ENCODE measurements around the gene SLC35B1. TPM values are rescaled to one million over a fixed set of nuclear protein-coding genes. Genes with fewer than 3 reads are reported as not detected.

SLC35B1 gene
- polyA plus RNA-seq, 1 of the 3 experiments (the other 2 are of a cell fraction) = 89.8 TPM

- TF ChIP-seq PBX3 (IDR thresholded peaks at IDR 0.05) (no peak), SIN3A (IDR thresholded peaks at IDR 0.05; ENCODE audit: borderline replicate concordance, low read depth, low read length) (no peak), FOSL2 (IDR thresholded peaks at IDR 0.05; ENCODE audit: borderline replicate concordance, low read depth) (no peak)
Observed at GRCh38 chr17:49705254-49705653, 2.5 kb downstream of the SLC35B1 start (continued).

GRCh38 chr17:49703557-49704277 lies 4.0 kb downstream of the SLC35B1 start:
- TF ChIP-seq FOXJ3 (CRISPR knock-in tag; IDR thresholded peaks at IDR 0.05) (no peak), ZBTB33 (IDR thresholded peaks at IDR 0.05; ENCODE audit: borderline replicate concordance, low read depth) (no peak), CTCF (IDR thresholded peaks at IDR 0.05) (peak; percentile 63), RFX5 (IDR thresholded peaks at IDR 0.05; ENCODE audit: low read length) (no peak), MXI1 (IDR thresholded peaks at IDR 0.05; ENCODE audit: low read depth, low read length) (no peak), TEAD4 (IDR thresholded peaks at IDR 0.05; ENCODE audit: borderline replicate concordance, insufficient read depth) (no peak), EP300 (IDR thresholded peaks at IDR 0.05; ENCODE audit: borderline replicate concordance in 1 of 2, low read depth in 1 of 2, low read length in 1 of 2) (no peak), RAD21 (IDR thresholded peaks at IDR 0.05; ENCODE audit: low read length) (peak; percentile 41), SMC3 (IDR thresholded peaks at IDR 0.05; ENCODE audit: low read depth, low read length) (peak; percentile 58), MAX (IDR thresholded peaks at IDR 0.05; ENCODE audit: low read depth) (no peak)
- Histone ChIP-seq H3F3A (replicated peaks; ENCODE audit: insufficient read depth) (peaks cover 7% of the 10 kb centered on the region), H3K4me2 (no peak overlapping the region), H3K9ac (no peak overlapping the region), H3K36me3 (replicated peaks in 1 of 2; ENCODE audit: control insufficient read depth in 1 of 2, insufficient read depth in 2 of 2, low read length in 1 of 2) (peaks cover 45 to 49% of the 10 kb centered on the region in 2 experiments), H4K20me1 (ENCODE audit: insufficient read depth) (no peaks in the 10 kb centered on the region), H2AFZ (ENCODE audit: low read depth) (no peak overlapping the region), H3K9me2 (no peaks in the 10 kb centered on the region), H3K27me3 (ENCODE audit: insufficient read depth) (no peaks in the 10 kb centered on the region), H3K4me3 (ENCODE audit: low read depth in 2 of 2, low read length in 1 of 2) (no peak overlapping the region), H3K79me2 (ENCODE audit: insufficient read depth) (peaks cover 26% of the 10 kb centered on the region), H3K4me1 (ENCODE audit: control insufficient read depth in 1 of 2, insufficient read depth in 2 of 2, low read depth in 1 of 2, low read length in 1 of 2) (peaks cover 8 to 15% of the 10 kb centered on the region in 2 experiments; a peak in 2 of 4 replicates), H3K27ac (ENCODE audit: low read depth in 2 of 2, low read length in 1 of 2) (no peak overlapping the region), H3K9me3 (no peaks in the 10 kb centered on the region)
- no peak for DNase-seq
- CTCF ChIA-PET = interaction anchor here (0.6 to 50.8 kb wide), 9 partner anchors 6 to 519 kb away, joined by 3 to 2107 read pairs (median 3); partner anchors contain the start of gene NXPH3
- 76% methylated on average over 4 of the region's 6 CpGs for WGBS (ENCODE audit: low lambda C conversion rate)
- POLR2A ChIA-PET = interaction anchor here (0.6 kb wide), 1 partner anchor 20 kb away, joined by 3 read pairs; no protein-coding TSS in a partner anchor
